ENCODE measurements around the gene ALOX15B. TPM values are rescaled to one million over a fixed set of nuclear protein-coding genes. Genes with fewer than 3 reads are reported as not detected.

ALOX15B gene
- polyA plus RNA-seq, 4 donors = 0.31 to 2.0 (median 1.2) TPM

Other genes starting within 250 kb of the ALOX15B start
- gene KDM6B, start 204.8 kb upstream of the ALOX15B start, polyA plus RNA-seq = 10 to 100 TPM in 3 of 4 donors, 1 to 10 TPM in 1; 8.4 to 26.1 (median 16.7) TPM
- 10 to 100 TPM in 1 of 4 donors, 1 to 10 TPM in 3; 3.8 to 17.5 (median 7.3) TPM for gene TMEM88, start 184.0 kb upstream of the ALOX15B start, polyA plus RNA-seq
- 100 to 1,000 TPM in 1 of 4 donors, 10 to 100 TPM in 3; 40.1 to 142 (median 73.4) TPM for gene NAA38, start 181.5 kb upstream of the ALOX15B start, polyA plus RNA-seq
- gene CYB5D1, start 181.1 kb upstream of the ALOX15B start, polyA plus RNA-seq = 10 to 100 TPM in 1 of 4 donors, 1 to 10 TPM in 3; 4.9 to 13.0 (median 6.4) TPM
- gene CHD3, start 150.3 kb upstream of the ALOX15B start, polyA plus RNA-seq = 10 to 100 TPM; 23.7 to 60.4 (median 36.7) TPM
- 1 to 10 TPM; 1.9 to 3.0 (median 2.5) TPM for gene RNF227, start 122.8 kb upstream of the ALOX15B start, polyA plus RNA-seq
- gene KCNAB3, start 109.2 kb upstream of the ALOX15B start, polyA plus RNA-seq = 1 to 10 TPM; 1.3 to 3.9 (median 1.7) TPM
- 100 to 1,000 TPM; 103 to 152 (median 118) TPM for gene TRAPPC1, start 107.1 kb upstream of the ALOX15B start, polyA plus RNA-seq
- gene CNTROB, start 106.9 kb upstream of the ALOX15B start, polyA plus RNA-seq = 10 to 100 TPM; 18.4 to 24.6 (median 24.0) TPM
- under 1 TPM in 1 of 4 donors, not detected in 3; 0.81 TPM for gene GUCY2D, start 36.4 kb upstream of the ALOX15B start, polyA plus RNA-seq
- 1 to 10 TPM in 1 of 4 donors, under 1 TPM in 3; 0.45 to 3.0 (median 0.73) TPM for gene ALOX12B, start 48.7 kb downstream of the ALOX15B start, polyA plus RNA-seq
- 1 to 10 TPM in 1 of 4 donors, under 1 TPM in 1, not detected in 2; 0.13 to 1.6 TPM for gene ALOXE3, start 79.5 kb downstream of the ALOX15B start, polyA plus RNA-seq
- under 1 TPM in 1 of 4 donors, not detected in 3; 0.06 TPM for gene HES7, start 85.0 kb downstream of the ALOX15B start, polyA plus RNA-seq
- 10 to 100 TPM; 17.3 to 79.4 (median 54.0) TPM for gene PER1, start 113.3 kb downstream of the ALOX15B start, polyA plus RNA-seq
- 10 to 100 TPM; 27.5 to 75.9 (median 46.7) TPM for gene VAMP2, start 123.9 kb downstream of the ALOX15B start, polyA plus RNA-seq
- gene TMEM107, start 137.3 kb downstream of the ALOX15B start, polyA plus RNA-seq = 10 to 100 TPM in 2 of 4 donors, 1 to 10 TPM in 1, under 1 TPM in 1; 0.89 to 14.9 (median 7.4) TPM
- gene BORCS6, start 151.1 kb downstream of the ALOX15B start, polyA plus RNA-seq = 10 to 100 TPM in 2 of 4 donors, 1 to 10 TPM in 2; 7.9 to 13.8 (median 10.8) TPM
- 10 to 100 TPM in 2 of 4 donors, 1 to 10 TPM in 2; 4.9 to 48.4 (median 14.3) TPM for gene AURKB, start 171.5 kb downstream of the ALOX15B start, polyA plus RNA-seq
- 10 to 100 TPM; 10.1 to 25.8 (median 16.5) TPM for gene CTC1, start 209.0 kb downstream of the ALOX15B start, polyA plus RNA-seq
- 10 to 100 TPM in 3 of 4 donors, 1 to 10 TPM in 1; 6.9 to 21.4 (median 13.6) TPM for gene PFAS, start 210.2 kb downstream of the ALOX15B start, polyA plus RNA-seq
- gene RANGRF, start 249.6 kb downstream of the ALOX15B start, polyA plus RNA-seq = 10 to 100 TPM; 15.0 to 40.4 (median 24.2) TPM